Measurements from ENCODE around the gene CTAG1B. TPM values are rescaled to one million over a fixed set of nuclear protein-coding genes. Genes with fewer than 3 reads are reported as not detected.
"Not testable (repeated sequence)": the region's sequence is repeated elsewhere in the genome, so short reads cannot be mapped to it uniquely, and the experiment has no call there.

The CTAG1B gene
- total RNA-seq, 1 donor, result not detected

GRCh38 chrX:154603438-154604430 is 15.3 kb downstream of the CTAG1B start:
- Histone ChIP-seq H3K9me3 (ENCODE audit: low read depth, low read length) (no peaks in the 10 kb centered on the region), H3K4me3 (ENCODE audit: low read length) (no peak overlapping the region), H3K4me1 (ENCODE audit: insufficient read depth, low read length) (no peaks in the 10 kb centered on the region), H3K27me3 (ENCODE audit: insufficient read depth, low read length) (no peaks in the 10 kb centered on the region)

- no peaks in the 10 kb centered on the region for H3K9me3 ChIP-seq (ENCODE audit: low read depth, low read length)
- H3K4me1 ChIP-seq (ENCODE audit: insufficient read depth, low read length), result no peaks in the 10 kb centered on the region
- H3K4me3 ChIP-seq (ENCODE audit: low read length), result no peak overlapping the region
- no peaks in the 10 kb centered on the region for H3K27me3 ChIP-seq (ENCODE audit: insufficient read depth, low read length)
Observed at GRCh38 chrX:154602766-154603437, 16.2 kb downstream of the CTAG1B start.

- Histone ChIP-seq H3K4me1 (ENCODE audit: insufficient read depth, low read length) (no peaks in the 10 kb centered on the region), H3K27me3 (ENCODE audit: insufficient read depth, low read length) (no peaks in the 10 kb centered on the region), H3K9me3 (ENCODE audit: low read depth, low read length) (no peaks in the 10 kb centered on the region), H3K4me3 (ENCODE audit: low read length) (no peak overlapping the region)
Observed at GRCh38 chrX:154602226-154602625, 16.9 kb downstream of the CTAG1B start.

- Histone ChIP-seq H3K4me3 (ENCODE audit: low read length) (no peak overlapping the region), H3K9me3 (ENCODE audit: low read depth, low read length) (no peaks in the 10 kb centered on the region), H3K4me1 (ENCODE audit: insufficient read depth, low read length) (peaks cover 6% of the 10 kb centered on the region), H3K27me3 (ENCODE audit: insufficient read depth, low read length) (no peaks in the 10 kb centered on the region)
Observed at GRCh38 chrX:154600759-154601374, 18.2 kb downstream of the CTAG1B start.

- H3K27me3 ChIP-seq (ENCODE audit: insufficient read depth, low read length), result no peaks in the 10 kb centered on the region
- no peak overlapping the region for H3K4me3 ChIP-seq (ENCODE audit: low read length)
- H3K4me1 ChIP-seq (ENCODE audit: insufficient read depth, low read length), result peaks cover 6% of the 10 kb centered on the region
- H3K9me3 ChIP-seq (ENCODE audit: low read depth, low read length), result no peaks in the 10 kb centered on the region
Observed at GRCh38 chrX:154599531-154599930, 19.6 kb downstream of the CTAG1B start.

- Histone ChIP-seq H3K27me3 (ENCODE audit: insufficient read depth, low read length) (no peaks in the 10 kb centered on the region), H3K9me3 (ENCODE audit: low read depth, low read length) (no peaks in the 10 kb centered on the region), H3K4me3 (ENCODE audit: low read length) (no peak overlapping the region), H3K4me1 (ENCODE audit: insufficient read depth, low read length) (peaks cover 6% of the 10 kb centered on the region)
Observed at GRCh38 chrX:154598656-154599055, 20.4 kb downstream of the CTAG1B start.

GRCh38 chrX:154597221-154597620 is 21.9 kb downstream of the CTAG1B start:
- Histone ChIP-seq H3K4me1 (ENCODE audit: insufficient read depth, low read length) (peaks cover 6% of the 10 kb centered on the region), H3K4me3 (ENCODE audit: low read length) (no peak overlapping the region), H3K9me3 (ENCODE audit: low read depth, low read length) (no peaks in the 10 kb centered on the region), H3K27me3 (ENCODE audit: insufficient read depth, low read length) (no peaks in the 10 kb centered on the region)

GRCh38 chrX:154596290-154596929 is 22.7 kb downstream of the CTAG1B start:
- Histone ChIP-seq H3K4me1 (ENCODE audit: insufficient read depth, low read length) (peaks cover 6% of the 10 kb centered on the region), H3K4me3 (ENCODE audit: low read length) (no peak overlapping the region), H3K27me3 (ENCODE audit: insufficient read depth, low read length) (no peaks in the 10 kb centered on the region), H3K9me3 (ENCODE audit: low read depth, low read length) (no peaks in the 10 kb centered on the region)

GRCh38 chrX:154595559-154596249 is 23.4 kb downstream of the CTAG1B start:
- H3K4me3 ChIP-seq (ENCODE audit: low read length), result no peak overlapping the region
- no peaks in the 10 kb centered on the region for H3K9me3 ChIP-seq (ENCODE audit: low read depth, low read length)
- no peaks in the 10 kb centered on the region for H3K27me3 ChIP-seq (ENCODE audit: insufficient read depth, low read length)
- H3K4me1 ChIP-seq (ENCODE audit: insufficient read depth, low read length), result peaks cover 6% of the 10 kb centered on the region

- H3K4me1 ChIP-seq (ENCODE audit: insufficient read depth, low read length), result peaks cover 6% of the 10 kb centered on the region
- H3K4me3 ChIP-seq (ENCODE audit: low read length), result no peak overlapping the region
- H3K9me3 ChIP-seq (ENCODE audit: low read depth, low read length), result no peaks in the 10 kb centered on the region
- H3K27me3 ChIP-seq (ENCODE audit: insufficient read depth, low read length), result no peaks in the 10 kb centered on the region
Observed at GRCh38 chrX:154594491-154594890, 24.6 kb downstream of the CTAG1B start.

- no peaks in the 10 kb centered on the region for H3K27me3 ChIP-seq (ENCODE audit: insufficient read depth, low read length)
- H3K4me1 ChIP-seq (ENCODE audit: insufficient read depth, low read length), result peaks cover 6% of the 10 kb centered on the region
- no peak overlapping the region for H3K4me3 ChIP-seq (ENCODE audit: low read length)
- no peaks in the 10 kb centered on the region for H3K9me3 ChIP-seq (ENCODE audit: low read depth, low read length)
Observed at GRCh38 chrX:154593201-154593600, 25.9 kb downstream of the CTAG1B start.

- no peak overlapping the region for H3K4me3 ChIP-seq (ENCODE audit: low read length)
- H3K27me3 ChIP-seq (ENCODE audit: insufficient read depth, low read length), result no peaks in the 10 kb centered on the region
- H3K4me1 ChIP-seq (ENCODE audit: insufficient read depth, low read length), result peaks cover 6% of the 10 kb centered on the region
- no peaks in the 10 kb centered on the region for H3K9me3 ChIP-seq (ENCODE audit: low read depth, low read length)
Observed at GRCh38 chrX:154592505-154592904, 26.6 kb downstream of the CTAG1B start.

GRCh38 chrX:154590415-154590814 is 28.7 kb downstream of the CTAG1B start:
- not testable (repeated sequence) for H3K27me3 ChIP-seq (ENCODE audit: insufficient read depth, low read length); H3K9me3 ChIP-seq (ENCODE audit: low read depth, low read length); H3K4me1 ChIP-seq (ENCODE audit: insufficient read depth, low read length); H3K4me3 ChIP-seq (ENCODE audit: low read length)

- not testable (repeated sequence) for H3K4me1 ChIP-seq (ENCODE audit: insufficient read depth, low read length); H3K9me3 ChIP-seq (ENCODE audit: low read depth, low read length); H3K27me3 ChIP-seq (ENCODE audit: insufficient read depth, low read length); H3K4me3 ChIP-seq (ENCODE audit: low read length)
Observed at GRCh38 chrX:154584585-154585183, 34.4 kb downstream of the CTAG1B start, which contains the start of gene CTAG1A. Gene CTAG1A (plus strand): TSS chrX:154585133. CDS start chrX:154585207, 74 bp downstream.
